ENCODE data around the gene ATAD3B. TPM values are rescaled to one million over a fixed set of nuclear protein-coding genes. Genes with fewer than 3 reads are reported as not detected.

Gene ATAD3B
- total and polyA plus RNA-seq, 2 of the 13 experiments (the other 11 are each of a cell fraction or from before 2014, with no cell fraction given) = 9.6 to 31.1 TPM

DNA sequence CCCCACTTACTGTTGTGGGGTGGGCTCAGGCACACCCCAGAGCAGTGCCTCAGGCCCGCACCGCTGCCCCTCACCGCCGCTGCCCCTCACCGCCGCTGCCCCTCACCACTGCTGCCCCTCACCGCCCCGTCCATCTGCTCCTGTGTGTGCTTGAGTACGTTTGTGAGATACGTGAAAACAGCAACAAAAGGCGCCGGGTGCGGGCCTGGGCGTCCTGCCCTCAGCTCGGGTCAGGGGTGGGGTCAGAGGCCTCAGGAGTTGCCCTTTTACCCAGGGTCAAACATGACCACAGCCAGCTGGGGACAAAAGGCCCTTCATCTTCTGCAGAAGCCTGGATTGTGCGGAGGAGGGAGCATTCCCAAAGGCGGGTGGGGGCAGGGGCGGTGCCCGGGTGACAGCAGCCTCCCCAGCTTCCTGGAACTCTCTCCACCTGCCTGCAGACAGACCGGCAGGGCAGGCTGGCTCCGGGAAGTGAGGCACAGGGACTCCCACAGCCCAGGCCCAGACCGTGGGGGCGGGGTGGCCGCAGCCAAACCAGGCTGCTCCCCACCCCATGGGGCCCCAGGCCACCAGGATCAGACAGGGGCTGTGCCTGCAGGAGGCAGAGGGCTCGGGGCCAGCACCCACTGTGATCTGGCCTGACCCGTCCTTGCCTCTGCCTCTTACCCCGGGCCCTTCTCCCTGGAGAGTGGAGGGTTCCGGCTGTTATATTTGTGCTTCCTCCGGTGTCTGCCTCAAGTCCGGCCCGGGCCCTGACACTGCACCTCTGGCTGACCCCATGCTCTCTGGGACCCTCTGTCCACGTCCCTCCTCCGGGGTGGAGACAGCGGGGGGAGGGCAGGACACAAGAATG lies 38.4 kb upstream of the ATAD3B start (continued):
- no peak for TF ChIP-seq ZNF75D (CRISPR knock-in tag; IDR thresholded peaks at IDR 0.05; ENCODE audit: borderline replicate concordance)
- peak; percentile 92 for TF ChIP-seq NAIF1 (CRISPR knock-in tag; IDR thresholded peaks at IDR 0.05; ENCODE audit: borderline replicate concordance)
- TF ChIP-seq TBL1XR1 (IDR thresholded peaks at IDR 0.05; ENCODE audit: borderline replicate concordance, low read length, partially characterized antibody) = no peak
- TF ChIP-seq, protein P1, sequence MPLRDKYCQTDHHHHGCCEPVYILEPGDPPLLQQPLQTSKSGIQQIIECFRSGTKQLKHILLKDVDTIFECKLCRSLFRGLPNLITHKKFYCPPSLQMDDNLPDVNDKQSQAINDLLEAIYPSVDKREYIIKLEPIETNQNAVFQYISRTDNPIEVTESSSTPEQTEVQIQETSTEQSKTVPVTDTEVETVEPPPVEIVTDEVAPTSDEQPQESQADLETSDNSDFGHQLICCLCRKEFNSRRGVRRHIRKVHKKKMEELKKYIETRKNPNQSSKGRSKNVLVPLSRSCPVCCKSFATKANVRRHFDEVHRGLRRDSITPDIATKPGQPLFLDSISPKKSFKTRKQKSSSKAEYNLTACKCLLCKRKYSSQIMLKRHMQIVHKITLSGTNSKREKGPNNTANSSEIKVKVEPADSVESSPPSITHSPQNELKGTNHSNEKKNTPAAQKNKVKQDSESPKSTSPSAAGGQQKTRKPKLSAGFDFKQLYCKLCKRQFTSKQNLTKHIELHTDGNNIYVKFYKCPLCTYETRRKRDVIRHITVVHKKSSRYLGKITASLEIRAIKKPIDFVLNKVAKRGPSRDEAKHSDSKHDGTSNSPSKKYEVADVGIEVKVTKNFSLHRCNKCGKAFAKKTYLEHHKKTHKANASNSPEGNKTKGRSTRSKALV (CRISPR knock-in tag; IDR thresholded peaks at IDR 0.05) = no peak
- TF ChIP-seq, protein P2, sequence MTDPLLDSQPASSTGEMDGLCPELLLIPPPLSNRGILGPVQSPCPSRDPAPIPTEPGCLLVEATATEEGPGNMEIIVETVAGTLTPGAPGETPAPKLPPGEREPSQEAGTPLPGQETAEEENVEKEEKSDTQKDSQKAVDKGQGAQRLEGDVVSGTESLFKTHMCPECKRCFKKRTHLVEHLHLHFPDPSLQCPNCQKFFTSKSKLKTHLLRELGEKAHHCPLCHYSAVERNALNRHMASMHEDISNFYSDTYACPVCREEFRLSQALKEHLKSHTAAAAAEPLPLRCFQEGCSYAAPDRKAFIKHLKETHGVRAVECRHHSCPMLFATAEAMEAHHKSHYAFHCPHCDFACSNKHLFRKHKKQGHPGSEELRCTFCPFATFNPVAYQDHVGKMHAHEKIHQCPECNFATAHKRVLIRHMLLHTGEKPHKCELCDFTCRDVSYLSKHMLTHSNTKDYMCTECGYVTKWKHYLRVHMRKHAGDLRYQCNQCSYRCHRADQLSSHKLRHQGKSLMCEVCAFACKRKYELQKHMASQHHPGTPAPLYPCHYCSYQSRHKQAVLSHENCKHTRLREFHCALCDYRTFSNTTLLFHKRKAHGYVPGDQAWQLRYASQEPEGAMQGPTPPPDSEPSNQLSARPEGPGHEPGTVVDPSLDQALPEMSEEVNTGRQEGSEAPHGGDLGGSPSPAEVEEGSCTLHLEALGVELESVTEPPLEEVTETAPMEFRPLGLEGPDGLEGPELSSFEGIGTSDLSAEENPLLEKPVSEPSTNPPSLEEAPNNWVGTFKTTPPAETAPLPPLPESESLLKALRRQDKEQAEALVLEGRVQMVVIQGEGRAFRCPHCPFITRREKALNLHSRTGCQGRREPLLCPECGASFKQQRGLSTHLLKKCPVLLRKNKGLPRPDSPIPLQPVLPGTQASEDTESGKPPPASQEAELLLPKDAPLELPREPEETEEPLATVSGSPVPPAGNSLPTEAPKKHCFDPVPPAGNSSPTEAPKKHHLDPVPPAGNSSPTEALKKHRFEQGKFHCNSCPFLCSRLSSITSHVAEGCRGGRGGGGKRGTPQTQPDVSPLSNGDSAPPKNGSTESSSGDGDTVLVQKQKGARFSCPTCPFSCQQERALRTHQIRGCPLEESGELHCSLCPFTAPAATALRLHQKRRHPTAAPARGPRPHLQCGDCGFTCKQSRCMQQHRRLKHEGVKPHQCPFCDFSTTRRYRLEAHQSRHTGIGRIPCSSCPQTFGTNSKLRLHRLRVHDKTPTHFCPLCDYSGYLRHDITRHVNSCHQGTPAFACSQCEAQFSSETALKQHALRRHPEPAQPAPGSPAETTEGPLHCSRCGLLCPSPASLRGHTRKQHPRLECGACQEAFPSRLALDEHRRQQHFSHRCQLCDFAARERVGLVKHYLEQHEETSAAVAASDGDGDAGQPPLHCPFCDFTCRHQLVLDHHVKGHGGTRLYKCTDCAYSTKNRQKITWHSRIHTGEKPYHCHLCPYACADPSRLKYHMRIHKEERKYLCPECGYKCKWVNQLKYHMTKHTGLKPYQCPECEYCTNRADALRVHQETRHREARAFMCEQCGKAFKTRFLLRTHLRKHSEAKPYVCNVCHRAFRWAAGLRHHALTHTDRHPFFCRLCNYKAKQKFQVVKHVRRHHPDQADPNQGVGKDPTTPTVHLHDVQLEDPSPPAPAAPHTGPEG (CRISPR knock-in tag; IDR thresholded peaks at IDR 0.05) = no peak
- TF ChIP-seq ZNF878 (CRISPR knock-in tag; IDR thresholded peaks at IDR 0.05) = no peak
- TF ChIP-seq, protein P3, sequence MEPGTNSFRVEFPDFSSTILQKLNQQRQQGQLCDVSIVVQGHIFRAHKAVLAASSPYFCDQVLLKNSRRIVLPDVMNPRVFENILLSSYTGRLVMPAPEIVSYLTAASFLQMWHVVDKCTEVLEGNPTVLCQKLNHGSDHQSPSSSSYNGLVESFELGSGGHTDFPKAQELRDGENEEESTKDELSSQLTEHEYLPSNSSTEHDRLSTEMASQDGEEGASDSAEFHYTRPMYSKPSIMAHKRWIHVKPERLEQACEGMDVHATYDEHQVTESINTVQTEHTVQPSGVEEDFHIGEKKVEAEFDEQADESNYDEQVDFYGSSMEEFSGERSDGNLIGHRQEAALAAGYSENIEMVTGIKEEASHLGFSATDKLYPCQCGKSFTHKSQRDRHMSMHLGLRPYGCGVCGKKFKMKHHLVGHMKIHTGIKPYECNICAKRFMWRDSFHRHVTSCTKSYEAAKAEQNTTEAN (CRISPR knock-in tag; conservative IDR thresholded peaks at IDR 0.05) = peak; percentile 63; the same call in 1 of the 2 replicates
- TF ChIP-seq SAP130 (CRISPR knock-in tag; IDR thresholded peaks at IDR 0.05; ENCODE audit: low read depth) = peak; percentile 99
- no peak for TF ChIP-seq ZNF3 (CRISPR knock-in tag; IDR thresholded peaks at IDR 0.05)
- TF ChIP-seq ELF3 (CRISPR knock-in tag; IDR thresholded peaks at IDR 0.05) = peak; percentile 96
- no peak for TF ChIP-seq ZNF160 (CRISPR knock-in tag; IDR thresholded peaks at IDR 0.05)
